HG02938 (cell line): ENCODE results near the gene ALG12.

Experiments used
- ATAC-seq: cut with Tn5 transposase; IDR thresholded peaks from one replicate; pipeline ENCODE4 v1.9.1; 2021; ENCODE audit warnings: mild to moderate bottlenecking, moderate library complexity; ENCODE audit not compliant: unreplicated experiment

The ALG12 gene

DNA sequence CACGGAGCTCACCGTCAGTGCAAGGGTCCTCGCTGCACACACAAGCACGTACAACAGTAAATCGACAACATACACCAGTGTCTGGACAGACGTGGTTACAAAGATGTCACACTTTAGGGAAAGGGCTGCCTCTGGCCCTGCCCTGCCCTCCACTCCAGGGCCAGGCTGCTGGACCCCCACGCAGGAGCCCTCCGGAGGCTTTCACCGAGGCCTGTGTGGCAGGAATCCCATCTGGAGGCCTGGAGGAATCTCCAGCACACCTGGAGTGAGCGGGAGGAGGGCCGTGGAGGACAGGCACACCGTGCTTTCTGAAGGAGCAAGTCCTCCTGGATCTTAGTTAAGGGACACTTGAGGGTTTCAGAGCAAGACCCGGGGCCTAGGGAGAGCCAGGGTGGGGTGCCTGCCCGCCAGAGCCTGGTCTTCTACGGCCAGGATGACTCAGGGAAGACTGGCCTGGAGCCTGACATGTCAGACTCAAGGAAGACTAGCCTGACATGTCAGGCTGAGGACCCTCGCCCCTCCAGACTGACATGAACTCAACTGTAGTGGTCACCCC is 40.2 kb upstream of the ALG12 start:
- ATAC-seq = no peak

DNA sequence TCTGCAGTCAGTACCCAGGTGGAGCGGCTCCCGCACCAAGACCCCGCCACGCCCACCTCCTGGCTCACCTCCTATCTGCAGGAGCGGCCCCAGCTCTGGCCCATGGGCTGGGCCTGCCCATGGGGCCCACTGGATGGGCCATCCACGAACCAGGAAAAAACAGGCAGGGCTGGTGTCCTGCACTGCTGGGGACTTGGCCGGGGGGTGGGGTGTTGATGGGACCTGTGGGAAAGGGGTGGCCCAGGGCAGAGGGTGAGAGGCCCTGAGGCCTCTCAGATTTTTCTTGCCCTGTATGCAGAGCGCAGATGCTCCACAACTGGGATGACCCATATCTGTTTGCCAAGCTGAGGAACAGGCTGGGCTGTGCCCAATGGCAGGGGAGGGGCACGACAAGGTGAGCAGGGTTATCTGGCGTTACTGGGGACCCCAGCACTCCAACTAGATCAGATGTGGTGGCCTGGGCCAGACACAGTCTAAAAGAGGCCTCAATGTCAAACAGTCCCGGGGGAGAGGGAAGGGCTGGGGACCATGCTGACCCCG is 39.7 kb upstream of the ALG12 start:
- ATAC-seq = no peak

DNA sequence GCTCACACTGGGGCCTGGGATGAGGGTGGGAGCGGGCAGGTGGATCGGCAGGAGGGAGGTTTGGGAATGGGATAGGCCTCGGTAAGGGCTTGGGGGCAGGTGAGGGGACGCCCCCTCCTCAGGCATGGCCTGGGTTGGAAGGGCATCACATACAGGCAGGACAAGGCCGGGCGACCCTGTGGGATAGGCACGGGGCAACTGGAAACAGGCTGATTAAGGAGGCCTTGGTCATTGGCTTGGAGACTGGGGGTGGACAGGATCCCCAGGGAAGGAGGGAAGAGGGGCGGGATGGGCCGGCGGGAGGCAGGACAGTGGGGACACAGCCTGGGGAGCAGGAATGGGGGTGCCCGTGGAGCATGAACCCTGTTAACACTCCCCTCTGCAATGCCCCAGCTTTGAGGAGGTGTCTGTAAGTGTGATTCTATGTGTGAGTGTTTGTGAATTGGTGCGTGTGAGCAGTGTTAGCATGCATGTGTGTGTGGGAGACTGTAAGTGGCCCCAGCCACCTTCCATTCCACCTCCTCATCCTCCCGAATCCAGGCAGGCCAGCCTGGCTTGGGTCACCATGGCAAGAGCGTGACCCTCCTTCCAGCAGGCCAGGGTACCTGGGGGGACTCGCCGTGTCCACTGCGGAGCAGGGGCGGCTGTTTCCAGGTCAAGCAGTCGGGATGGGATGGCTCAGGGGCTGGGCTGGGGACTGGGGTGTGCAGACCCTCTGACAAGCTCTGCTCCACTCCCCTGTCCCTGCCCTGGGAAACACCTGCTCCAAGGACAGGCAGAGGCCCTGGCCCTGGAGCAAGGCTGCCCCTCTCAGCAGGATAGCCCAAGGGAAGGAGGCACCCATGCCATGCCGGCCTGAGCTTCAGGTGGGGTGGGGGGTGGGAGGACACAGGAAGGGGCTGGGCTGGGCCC is 38.9 kb upstream of the ALG12 start:
- no peak for ATAC-seq

- ATAC-seq = no peak
These were observed 38.2 kb upstream of the ALG12 start for GRCh38 chr22:49956418-49956770.

GRCh38 chr22:49955581-49956417 is 37.6 kb upstream of the ALG12 start:
- ATAC-seq = no peak

GRCh38 chr22:49954991-49955580 is 36.8 kb upstream of the ALG12 start:
- no peak for ATAC-seq

- no peak for ATAC-seq
These were observed 36.1 kb upstream of the ALG12 start for GRCh38 chr22:49954354-49954753.

DNA sequence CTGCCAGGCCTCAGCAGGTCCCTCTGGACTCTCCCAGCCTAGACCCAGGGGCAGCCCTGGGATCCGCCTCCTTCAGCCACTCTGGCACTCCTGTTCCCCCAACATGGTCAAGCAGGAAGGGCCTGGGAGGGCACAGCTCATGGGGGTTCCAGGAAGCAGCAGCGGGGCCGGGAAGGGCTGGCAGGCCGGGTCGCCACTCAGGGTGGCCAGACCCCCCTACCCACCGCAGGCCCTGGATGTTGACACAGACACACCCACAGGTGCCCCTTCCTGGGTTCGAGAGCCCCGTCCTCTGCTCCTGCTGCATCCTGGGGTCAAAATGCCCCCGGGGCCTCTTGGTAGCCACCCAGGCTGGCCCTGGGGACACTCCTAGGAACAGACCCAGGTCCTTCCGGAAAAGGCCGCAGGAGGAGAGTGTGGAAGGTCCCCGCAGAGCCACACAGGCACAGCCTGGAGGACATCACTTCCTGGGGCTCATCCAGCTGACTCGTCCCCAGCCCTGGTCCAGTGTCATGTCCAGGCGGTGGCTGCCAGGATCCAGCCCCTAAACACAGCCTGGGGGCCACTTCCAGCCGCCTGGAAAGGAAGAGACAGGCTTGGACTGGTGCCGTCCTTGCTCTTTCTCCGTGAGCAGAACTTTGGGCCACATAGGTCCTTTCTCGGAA is 35.6 kb upstream of the ALG12 start:
- no peak for ATAC-seq

- ATAC-seq = no peak
These were observed 34.9 kb upstream of the ALG12 start for GRCh38 chr22:49953027-49953679.

- no peak for ATAC-seq
These were observed 34.0 kb upstream of the ALG12 start for GRCh38 chr22:49951986-49952896.

DNA sequence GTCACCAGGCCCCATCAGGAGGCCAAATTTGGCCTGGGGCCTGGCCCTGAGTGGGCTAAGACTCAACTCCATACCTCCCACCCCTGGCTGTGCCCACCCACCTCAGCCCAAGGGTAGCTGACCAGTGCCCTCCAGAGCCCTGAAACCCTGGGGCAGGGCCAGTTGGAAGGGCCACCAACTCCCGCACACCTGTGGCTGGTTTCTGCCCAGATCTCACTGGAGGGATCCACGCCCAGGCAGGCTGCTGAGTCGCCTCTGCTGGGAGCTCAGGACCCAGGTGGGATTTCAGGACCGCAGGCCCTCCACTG is 33.4 kb upstream of the ALG12 start:
- ATAC-seq = no peak

DNA sequence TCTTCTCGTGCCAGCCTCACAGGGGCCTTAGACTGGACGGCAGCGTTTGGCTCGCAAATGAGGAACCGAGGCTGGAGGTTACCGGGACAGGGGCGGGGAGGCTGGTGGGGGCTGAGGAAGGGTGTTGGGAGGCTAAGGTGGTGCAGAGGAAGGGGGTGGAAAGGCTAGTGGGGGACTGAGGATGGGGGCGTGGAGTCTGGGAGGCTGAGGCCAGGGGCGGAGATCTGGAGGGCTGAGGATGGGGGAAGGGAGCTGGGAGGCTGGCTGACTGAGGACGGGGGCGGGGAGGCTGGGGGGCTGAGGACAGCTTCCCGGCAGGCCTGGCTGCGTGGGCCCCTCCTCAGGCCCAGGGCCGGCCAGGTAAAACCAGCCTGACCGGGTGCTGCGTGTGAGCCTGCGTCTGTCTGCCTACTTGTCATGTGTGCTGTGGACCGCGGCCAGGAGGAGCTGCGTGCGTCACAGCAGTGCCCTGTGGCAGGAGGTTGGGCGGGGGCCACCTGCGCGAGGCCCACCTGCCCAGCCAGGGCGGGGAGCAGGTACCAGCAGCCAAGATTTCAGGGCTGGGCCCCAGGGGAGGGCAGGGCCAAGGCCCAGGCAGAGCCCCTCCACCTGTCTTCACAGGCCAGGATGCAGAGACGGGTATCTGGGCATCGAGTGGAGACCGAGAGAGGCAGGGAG is 32.9 kb upstream of the ALG12 start:
- ATAC-seq = no peak

GRCh38 chr22:49950396-49950994 is 32.3 kb upstream of the ALG12 start:
- no peak for ATAC-seq

GRCh38 chr22:49949914-49950292 is 31.7 kb upstream of the ALG12 start:
- no peak for ATAC-seq

DNA sequence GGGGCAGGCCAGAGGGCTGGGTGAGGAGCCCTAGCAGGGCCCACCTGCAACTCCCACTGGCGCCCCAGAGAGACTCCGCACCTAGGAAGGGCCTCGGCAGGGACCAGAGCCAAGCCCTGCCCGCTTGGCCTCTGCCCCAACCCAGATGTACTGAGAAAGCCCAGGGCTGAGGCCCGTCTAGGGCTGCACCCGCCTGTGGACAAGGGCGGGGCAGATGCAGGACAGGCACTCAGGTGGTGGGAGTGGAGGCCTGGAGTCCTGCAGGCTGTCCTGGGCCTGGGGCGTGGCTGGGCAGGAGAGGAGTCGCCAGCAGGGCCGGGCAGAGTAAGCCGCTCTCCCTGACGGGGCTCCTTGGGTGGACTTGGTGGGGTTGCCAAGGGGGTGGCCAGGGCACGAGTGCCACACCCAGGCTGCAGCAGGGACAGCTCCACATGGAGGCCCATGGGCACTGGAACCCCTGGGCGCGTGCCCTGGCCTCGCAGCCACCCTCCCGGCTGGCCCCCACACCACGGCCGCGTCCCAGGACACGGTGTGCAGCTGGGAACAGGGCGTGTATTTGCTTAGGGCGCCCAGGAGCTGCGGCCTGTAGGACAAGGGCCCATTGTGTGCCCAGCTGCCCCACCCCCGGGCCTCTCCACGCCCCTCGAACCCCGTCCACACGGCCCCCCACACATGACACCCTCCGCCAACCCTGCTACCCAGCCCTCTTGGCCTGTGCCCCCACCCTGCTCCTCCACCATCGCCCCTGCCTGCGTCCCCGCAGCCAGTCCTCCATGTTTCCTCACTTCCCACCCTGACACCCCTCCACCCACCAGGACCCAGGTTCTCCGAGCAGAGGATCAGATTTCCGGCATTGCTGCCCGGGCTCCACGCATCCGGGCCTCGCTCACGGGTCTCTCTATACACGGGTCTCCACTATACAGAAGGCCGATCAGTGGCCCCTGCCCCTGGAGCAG is 31.0 kb upstream of the ALG12 start:
- no peak for ATAC-seq

DNA sequence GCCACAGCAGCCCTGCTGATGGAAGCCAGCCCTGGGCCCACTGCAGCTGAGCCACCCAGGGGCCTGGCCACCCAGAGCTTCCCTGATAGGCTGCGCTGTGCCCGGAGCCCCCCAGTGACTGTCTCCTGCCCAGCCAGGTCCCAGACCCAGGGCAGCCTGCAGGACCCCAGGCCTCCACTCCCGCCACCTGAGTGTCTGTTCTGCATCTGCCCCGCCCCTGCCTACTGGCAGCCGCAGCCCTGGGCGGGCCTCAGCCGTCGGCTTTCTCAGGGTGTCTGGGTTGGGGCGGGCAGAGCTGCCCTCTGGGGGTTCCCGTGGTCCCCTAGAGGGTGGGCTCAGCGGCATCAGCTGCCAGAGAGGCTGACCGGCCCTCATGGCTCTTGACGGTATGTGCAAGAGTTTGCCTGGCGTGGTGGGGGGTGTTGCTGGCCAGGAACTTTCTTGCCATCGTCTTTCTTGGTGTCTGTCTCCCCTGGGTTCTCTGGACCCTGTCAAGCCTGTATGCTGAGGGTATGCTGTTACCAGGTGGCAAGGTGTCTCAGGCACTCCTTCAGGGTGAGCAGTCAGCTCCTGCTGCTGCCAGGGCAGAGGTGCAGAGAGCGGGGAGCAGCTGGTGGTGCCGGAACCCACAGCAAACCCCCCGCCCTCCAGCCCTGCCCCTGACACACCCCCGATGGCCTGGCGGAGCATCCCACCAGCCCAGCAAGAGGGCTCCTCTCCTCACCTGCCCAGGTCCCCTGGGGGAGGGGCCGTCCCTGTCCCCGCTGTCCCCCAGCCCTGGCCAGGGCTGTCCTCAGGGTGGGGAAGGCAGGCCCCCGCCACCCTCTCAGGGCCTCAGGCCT is 30.1 kb upstream of the ALG12 start:
- no peak for ATAC-seq
